SK-N-SH (cell line): ENCODE data around the gene DCX. TPM values are rescaled to one million over a fixed set of nuclear protein-coding genes. Genes with fewer than 3 reads are reported as not detected.

Source experiments
- CTCF ChIA-PET: fragments of 300-600, 350-600 bp; formaldehyde crosslinking; extraction: SDS; loops from one replicate; lab custom pipeline; 2021; lab: Yijun Ruan, JAX
- POLR2A ChIA-PET: fragments of 350-600 bp; sonication (Branson Sonifier 250); formaldehyde crosslinking; extraction: SDS; loops from one replicate; lab custom pipeline; 2020; ENCODE audit warnings: antibody characterized with exemption, inconsistent platforms; lab: Yijun Ruan, JAX
- DNase-seq: peaks from one replicate; pipeline ENCODE4 v3.0.0; 2012
- H2AFZ ChIP-seq: fragments of 200-600 bp; sonication (generic); 2 replicates; pipeline ENCODE4 v1.8.1; 2016; ENCODE audit warnings: antibody characterized with exemption, mild to moderate bottlenecking, low read depth
- H3F3A ChIP-seq: fragments of 200-600 bp; sonication (generic); replicated peaks from 2 replicates; pipeline ENCODE3; 2016; ENCODE audit warnings: antibody characterized with exemption, mild to moderate bottlenecking; ENCODE audit not compliant: insufficient read depth
- H3K27ac ChIP-seq, 2 experiments: fragments of 200-500 bp in 1 of 2; fragments of 200-600 bp in 1 of 2; sonication (Bioruptor generic) in 1 of 2; sonication (generic), shearing (Covaris generic) in 1 of 2; 2 replicates each; pipeline versions ENCODE4 v1.5.1 to v1.6.1; 2014 to 2016; ENCODE audit warnings: low read depth in 2 of 2, inconsistent platforms in 1 of 2, low read length in 1 of 2, mild to moderate bottlenecking in 1 of 2, mixed read lengths in 1 of 2
- H3K27me3 ChIP-seq: fragments of 200-600 bp; sonication (generic), shearing (Covaris generic); 2 replicates; pipeline ENCODE4 v1.6.1; 2016; ENCODE audit warnings: mixed run types; ENCODE audit not compliant: insufficient read depth
- H3K36me3 ChIP-seq, 2 experiments: fragments of 200-500 bp in 1 of 2; fragments of 200-600 bp in 1 of 2; sonication (Bioruptor generic) in 1 of 2; sonication (generic) in 1 of 2; replicated peaks in 1 of 2; 2 replicates each; pipeline versions ENCODE3 to v1.5.1; 2014 to 2016; ENCODE audit warnings: low read length in 1 of 2, mild to moderate bottlenecking in 1 of 2; ENCODE audit not compliant: insufficient read depth in 2 of 2, control insufficient read depth in 1 of 2
- H3K4me1 ChIP-seq, 2 experiments: fragments of 200-500 bp in 1 of 2; fragments of 200-600 bp in 1 of 2; sonication (Bioruptor generic) in 1 of 2; sonication (generic), shearing (Covaris generic) in 1 of 2; 2 replicates each; pipeline versions ENCODE4 v1.5.1 to v1.6.1; 2014 to 2016; ENCODE audit warnings: low read depth in 1 of 2, low read length in 1 of 2, mixed run types in 1 of 2; ENCODE audit not compliant: insufficient read depth in 2 of 2, control insufficient read depth in 1 of 2
- H3K4me2 ChIP-seq: fragments of 200-600 bp; sonication (generic), shearing (Covaris generic); 2 replicates; pipeline ENCODE4 v1.6.1; 2017; ENCODE audit warnings: mixed run types
- H3K4me3 ChIP-seq, 2 experiments: fragments of 200-500 bp in 1 of 2; fragments of 200-600 bp in 1 of 2; sonication (Bioruptor generic) in 1 of 2; sonication (generic), shearing (Covaris generic) in 1 of 2; 2 replicates each; pipeline versions ENCODE4 v1.5.1 to v1.8.1; 2014 to 2016; ENCODE audit warnings: low read depth in 2 of 2, inconsistent platforms in 1 of 2, low read length in 1 of 2, mild to moderate bottlenecking in 1 of 2, mixed read lengths in 1 of 2, moderate library complexity in 1 of 2
- H3K79me2 ChIP-seq: fragments of 200-600 bp; sonication (generic); 2 replicates; pipeline ENCODE4 v1.8.1; 2017; ENCODE audit warnings: mild to moderate bottlenecking; ENCODE audit not compliant: insufficient read depth
- H3K9ac ChIP-seq: fragments of 200-600 bp; sonication (generic); 2 replicates; pipeline ENCODE4 v1.6.1; 2017; ENCODE audit warnings: mixed run types
- H3K9me2 ChIP-seq: fragments of 200-600 bp; sonication (generic); 2 replicates; pipeline ENCODE4 v1.6.1; 2017; ENCODE audit warnings: mixed run types
- H3K9me3 ChIP-seq: fragments of 200-600 bp; sonication (generic); 2 replicates; pipeline ENCODE4 v1.6.1; 2017; ENCODE audit warnings: mixed run types, mild to moderate bottlenecking, moderate library complexity
- H4K20me1 ChIP-seq: fragments of 200-600 bp; sonication (generic); 2 replicates; pipeline ENCODE4 v1.6.1; 2017; ENCODE audit warnings: mild to moderate bottlenecking, mixed run types; ENCODE audit not compliant: insufficient read depth
- CHD2 ChIP-seq: fragments of 150-350 bp; IDR thresholded peaks from 2 replicates; pipeline ENCODE4 v1.6.1; 2018; ENCODE audit warnings: low read length; ENCODE audit not compliant: partially characterized antibody
- ELF1 ChIP-seq: IDR thresholded peaks from 2 replicates; pipeline ENCODE4 v1.4.0; 2012
- EZH2phosphoT487 ChIP-seq: fragments of 200-600 bp; sonication (generic); IDR thresholded peaks from 2 replicates; pipeline ENCODE4 v1.6.1; 2017; ENCODE audit warnings: low read depth, mixed run types, mild to moderate bottlenecking, antibody characterized with exemption, moderate library complexity, borderline replicate concordance
- FOSL2 ChIP-seq: IDR thresholded peaks from 2 replicates; pipeline ENCODE4 v1.4.0; 2012; ENCODE audit warnings: low read depth, mild to moderate bottlenecking, moderate library complexity, borderline replicate concordance
- FOXJ3 ChIP-seq: sonication (generic); formaldehyde crosslinking; IDR thresholded peaks from 2 replicates; pipeline ENCODE4 v1.5.1; 2020; ENCODE audit warnings: mild to moderate bottlenecking, missing genetic modification reagents
- FOXM1 ChIP-seq: IDR thresholded peaks from 2 replicates; pipeline ENCODE4 v1.4.0; 2012; ENCODE audit warnings: low read depth, mild to moderate bottlenecking
- GABPA ChIP-seq: IDR thresholded peaks from 2 replicates; pipeline ENCODE4 v1.4.0; 2012; ENCODE audit warnings: low read depth, mild to moderate bottlenecking
- JUND ChIP-seq: IDR thresholded peaks from 2 replicates; pipeline ENCODE4 v1.4.0; 2012
- MEF2A ChIP-seq: IDR thresholded peaks from 2 replicates; pipeline ENCODE4 v1.4.0; 2012; ENCODE audit warnings: low read depth, borderline replicate concordance
- MXI1 ChIP-seq: IDR thresholded peaks from 2 replicates; pipeline ENCODE4 v1.6.1; 2012; ENCODE audit warnings: mild to moderate bottlenecking, low read depth, low read length, improper control_type of control experiment
- NFIC ChIP-seq: IDR thresholded peaks from 2 replicates; pipeline ENCODE4 v1.4.0; 2012; ENCODE audit warnings: borderline replicate concordance
- NRF1 ChIP-seq: IDR thresholded peaks from 2 replicates; pipeline ENCODE4 v1.6.1; 2012; ENCODE audit warnings: low read depth, mild to moderate bottlenecking, low read length
- POLR2AphosphoS5 ChIP-seq: IDR thresholded peaks from 2 replicates; pipeline ENCODE4 v1.6.1; 2012; ENCODE audit warnings: low read depth, low read length
- RAD21 ChIP-seq: IDR thresholded peaks from 2 replicates; pipeline ENCODE4 v1.6.1; 2012; ENCODE audit warnings: mild to moderate bottlenecking, low read length
- RCOR1 ChIP-seq: fragments of 150-350 bp; IDR thresholded peaks from 2 replicates; pipeline ENCODE4 v1.6.1; 2017; ENCODE audit warnings: antibody characterized with exemption, low read length
- RFX5 ChIP-seq: IDR thresholded peaks from 2 replicates; pipeline ENCODE4 v1.6.1; 2012; ENCODE audit warnings: mild to moderate bottlenecking, improper control_type of control experiment, low read length
- RXRA ChIP-seq: IDR thresholded peaks from 2 replicates; pipeline ENCODE4 v1.4.0; 2012; ENCODE audit warnings: low read depth, mild to moderate bottlenecking, borderline replicate concordance
- SMC3 ChIP-seq: IDR thresholded peaks from 2 replicates; pipeline ENCODE4 v1.6.1; 2012; ENCODE audit warnings: low read depth, low read length, improper control_type of control experiment
- TCF12 ChIP-seq: IDR thresholded peaks from 2 replicates; pipeline ENCODE4 v1.4.0; 2012
- TEAD4 ChIP-seq: IDR thresholded peaks from 2 replicates; pipeline ENCODE4 v1.4.0; 2012; ENCODE audit warnings: mild to moderate bottlenecking, borderline replicate concordance; ENCODE audit not compliant: insufficient read depth
- YY1 ChIP-seq: IDR thresholded peaks from 2 replicates; pipeline ENCODE4 v1.4.0; 2012; ENCODE audit warnings: low read depth, mild to moderate bottlenecking
- WGBS: methylation state at CpG from one replicate; pipeline ENCODE4 v1.1.6; 2017; ENCODE audit warnings: low lambda C conversion rate; 5-methylcytosine and 5-hydroxymethylcytosine counted together
- polyA plus RNA-seq, 3 experiments: library from polyadenylated mRNA; depleted of rRNA; stranded (reverse); fragments of >200 nt; gene quantifications; 2 replicates each; pipeline ENCODE4 v1.2.3, GENCODE V29; 2012
- TF ChIP-seq, protein P1 (sequence below): IDR thresholded peaks from 2 replicates; pipeline ENCODE4 v1.4.0; 2012; ENCODE audit warnings: low read depth
- TF ChIP-seq, protein P2 (sequence below): fragments of 150-350 bp; IDR thresholded peaks from 2 replicates; pipeline ENCODE4 v1.6.1; 2016; ENCODE audit warnings: mild to moderate bottlenecking, low read depth, low read length
- TF ChIP-seq, protein P3 (sequence below): IDR thresholded peaks from 2 replicates; pipeline ENCODE4 v1.6.1; 2012; ENCODE audit warnings: mild to moderate bottlenecking, low read depth, low read length, moderate library complexity
- TF ChIP-seq, protein P4 (sequence below): fragments of 200-600 bp; sonication (generic); IDR thresholded peaks from 2 replicates; pipeline ENCODE4 v1.6.1; 2017; ENCODE audit warnings: antibody characterized with exemption, mild to moderate bottlenecking, moderate library complexity

The DCX gene
- polyA plus RNA-seq, 1 of the 3 experiments (the other 2 are of a cell fraction), result 0.26 TPM

DNA sequence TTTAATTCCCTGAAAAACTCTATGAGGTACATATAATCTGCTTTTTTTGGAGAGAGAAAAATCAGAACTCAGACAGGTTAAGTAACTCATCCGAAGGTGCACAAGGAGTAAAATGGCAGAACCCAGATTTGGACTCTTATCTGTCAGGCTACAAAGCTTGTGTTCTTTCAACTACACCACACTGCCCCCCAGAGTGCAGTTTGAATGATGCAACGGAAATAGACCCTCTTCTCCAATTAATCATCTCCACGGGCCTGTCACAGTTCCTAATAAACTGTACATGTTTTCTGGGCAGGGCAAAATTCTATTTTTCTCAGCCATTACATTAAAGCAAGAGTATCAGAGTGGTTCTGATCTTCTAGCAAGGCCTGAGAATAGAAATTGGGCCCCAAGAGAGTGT, 35.3 kb upstream of the DCX start (continued):
- no peak for TF ChIP-seq GABPA
- TF ChIP-seq, protein P1, sequence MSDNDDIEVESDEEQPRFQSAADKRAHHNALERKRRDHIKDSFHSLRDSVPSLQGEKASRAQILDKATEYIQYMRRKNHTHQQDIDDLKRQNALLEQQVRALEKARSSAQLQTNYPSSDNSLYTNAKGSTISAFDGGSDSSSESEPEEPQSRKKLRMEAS, result no peak
- TF ChIP-seq RXRA, result no peak
- TF ChIP-seq TCF12, result no peak
- TF ChIP-seq RCOR1, result no peak
- TF ChIP-seq POLR2AphosphoS5, result no peak
- no peak for TF ChIP-seq ELF1
- TF ChIP-seq JUND, result no peak
- TF ChIP-seq SMC3, result peak; percentile 31; the same call in 1 of the 2 replicates
- peak; percentile 70 for TF ChIP-seq RAD21
- TF ChIP-seq, protein P2, sequence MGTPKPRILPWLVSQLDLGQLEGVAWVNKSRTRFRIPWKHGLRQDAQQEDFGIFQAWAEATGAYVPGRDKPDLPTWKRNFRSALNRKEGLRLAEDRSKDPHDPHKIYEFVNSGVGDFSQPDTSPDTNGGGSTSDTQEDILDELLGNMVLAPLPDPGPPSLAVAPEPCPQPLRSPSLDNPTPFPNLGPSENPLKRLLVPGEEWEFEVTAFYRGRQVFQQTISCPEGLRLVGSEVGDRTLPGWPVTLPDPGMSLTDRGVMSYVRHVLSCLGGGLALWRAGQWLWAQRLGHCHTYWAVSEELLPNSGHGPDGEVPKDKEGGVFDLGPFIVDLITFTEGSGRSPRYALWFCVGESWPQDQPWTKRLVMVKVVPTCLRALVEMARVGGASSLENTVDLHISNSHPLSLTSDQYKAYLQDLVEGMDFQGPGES, result no peak
- TF ChIP-seq FOSL2, result no peak
- TF ChIP-seq, protein P3, sequence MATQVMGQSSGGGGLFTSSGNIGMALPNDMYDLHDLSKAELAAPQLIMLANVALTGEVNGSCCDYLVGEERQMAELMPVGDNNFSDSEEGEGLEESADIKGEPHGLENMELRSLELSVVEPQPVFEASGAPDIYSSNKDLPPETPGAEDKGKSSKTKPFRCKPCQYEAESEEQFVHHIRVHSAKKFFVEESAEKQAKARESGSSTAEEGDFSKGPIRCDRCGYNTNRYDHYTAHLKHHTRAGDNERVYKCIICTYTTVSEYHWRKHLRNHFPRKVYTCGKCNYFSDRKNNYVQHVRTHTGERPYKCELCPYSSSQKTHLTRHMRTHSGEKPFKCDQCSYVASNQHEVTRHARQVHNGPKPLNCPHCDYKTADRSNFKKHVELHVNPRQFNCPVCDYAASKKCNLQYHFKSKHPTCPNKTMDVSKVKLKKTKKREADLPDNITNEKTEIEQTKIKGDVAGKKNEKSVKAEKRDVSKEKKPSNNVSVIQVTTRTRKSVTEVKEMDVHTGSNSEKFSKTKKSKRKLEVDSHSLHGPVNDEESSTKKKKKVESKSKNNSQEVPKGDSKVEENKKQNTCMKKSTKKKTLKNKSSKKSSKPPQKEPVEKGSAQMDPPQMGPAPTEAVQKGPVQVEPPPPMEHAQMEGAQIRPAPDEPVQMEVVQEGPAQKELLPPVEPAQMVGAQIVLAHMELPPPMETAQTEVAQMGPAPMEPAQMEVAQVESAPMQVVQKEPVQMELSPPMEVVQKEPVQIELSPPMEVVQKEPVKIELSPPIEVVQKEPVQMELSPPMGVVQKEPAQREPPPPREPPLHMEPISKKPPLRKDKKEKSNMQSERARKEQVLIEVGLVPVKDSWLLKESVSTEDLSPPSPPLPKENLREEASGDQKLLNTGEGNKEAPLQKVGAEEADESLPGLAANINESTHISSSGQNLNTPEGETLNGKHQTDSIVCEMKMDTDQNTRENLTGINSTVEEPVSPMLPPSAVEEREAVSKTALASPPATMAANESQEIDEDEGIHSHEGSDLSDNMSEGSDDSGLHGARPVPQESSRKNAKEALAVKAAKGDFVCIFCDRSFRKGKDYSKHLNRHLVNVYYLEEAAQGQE, result no peak
- TF ChIP-seq MXI1, result no peak
- TF ChIP-seq MEF2A, result no peak
- TF ChIP-seq RFX5, result no peak
- TF ChIP-seq FOXM1, result no peak
- TF ChIP-seq TEAD4, result no peak

DNA sequence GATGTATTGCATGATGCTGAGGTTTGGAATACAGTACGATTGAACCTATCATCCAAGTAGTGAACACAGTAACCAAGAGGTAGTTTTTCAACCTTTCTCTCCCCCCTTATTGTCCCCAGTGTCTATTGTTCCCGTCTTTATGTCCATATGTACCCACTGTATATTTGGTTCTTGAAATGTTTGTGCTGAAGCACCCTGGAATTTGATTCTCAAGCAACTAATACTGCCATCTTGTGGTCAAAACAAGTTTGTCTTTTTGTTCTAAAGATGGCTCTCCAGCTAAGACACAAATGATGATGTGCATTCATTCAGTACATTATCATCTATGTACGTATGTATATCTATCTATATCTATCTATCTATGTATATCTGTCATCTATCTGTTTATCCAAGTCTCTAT, 33.5 kb upstream of the DCX start:
- 4% methylated on average over 3 of the region's 3 CpGs for WGBS
- H3K27ac ChIP-seq, result no peak overlapping the region
- CTCF ChIA-PET, result interaction anchor here (0.6 to 4.8 kb wide), 24 partner anchors 8 to 347 kb away, joined by 3 to 45 read pairs (median 5); partner anchors contain the start of genes ALG13, CAPN6 and DCX
- POLR2A ChIA-PET, result interaction anchor here (1.6 kb wide), 1 partner anchor 236 kb away, joined by 4 read pairs; the partner anchor contains the start of gene ALG13
- no peak overlapping the region for H3K4me2 ChIP-seq
- peak; percentile 16 for DNase-seq
- H3K9me2 ChIP-seq, result no peaks in the 10 kb centered on the region
- TF ChIP-seq ELF1 (no peak), SMC3 (peak; percentile 48), YY1 (no peak), NRF1 (no peak), RAD21 (peak; percentile 81), NFIC (no peak), EZH2phosphoT487 (no peak), CHD2 (no peak), FOXJ3 (CRISPR knock-in tag) (no peak), RFX5 (peak; percentile 35; the same call in 1 of the 2 replicates)
- TF ChIP-seq, protein P4, sequence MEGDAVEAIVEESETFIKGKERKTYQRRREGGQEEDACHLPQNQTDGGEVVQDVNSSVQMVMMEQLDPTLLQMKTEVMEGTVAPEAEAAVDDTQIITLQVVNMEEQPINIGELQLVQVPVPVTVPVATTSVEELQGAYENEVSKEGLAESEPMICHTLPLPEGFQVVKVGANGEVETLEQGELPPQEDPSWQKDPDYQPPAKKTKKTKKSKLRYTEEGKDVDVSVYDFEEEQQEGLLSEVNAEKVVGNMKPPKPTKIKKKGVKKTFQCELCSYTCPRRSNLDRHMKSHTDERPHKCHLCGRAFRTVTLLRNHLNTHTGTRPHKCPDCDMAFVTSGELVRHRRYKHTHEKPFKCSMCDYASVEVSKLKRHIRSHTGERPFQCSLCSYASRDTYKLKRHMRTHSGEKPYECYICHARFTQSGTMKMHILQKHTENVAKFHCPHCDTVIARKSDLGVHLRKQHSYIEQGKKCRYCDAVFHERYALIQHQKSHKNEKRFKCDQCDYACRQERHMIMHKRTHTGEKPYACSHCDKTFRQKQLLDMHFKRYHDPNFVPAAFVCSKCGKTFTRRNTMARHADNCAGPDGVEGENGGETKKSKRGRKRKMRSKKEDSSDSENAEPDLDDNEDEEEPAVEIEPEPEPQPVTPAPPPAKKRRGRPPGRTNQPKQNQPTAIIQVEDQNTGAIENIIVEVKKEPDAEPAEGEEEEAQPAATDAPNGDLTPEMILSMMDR, result peak; percentile 76
- H3K9me3 ChIP-seq, result no peaks in the 10 kb centered on the region
- H3K4me1 ChIP-seq, result no peaks in the 10 kb centered on the region
- H3K4me3 ChIP-seq, result no peak overlapping the region
- no peak overlapping the region for H2AFZ ChIP-seq
- H3F3A ChIP-seq, result no peaks in the 10 kb centered on the region
- no peaks in the 10 kb centered on the region for H3K36me3 ChIP-seq
- no peaks in the 10 kb centered on the region; the same call in 1 of the 2 replicates for H3K27me3 ChIP-seq
- no peaks in the 10 kb centered on the region for H4K20me1 ChIP-seq
- no peaks in the 10 kb centered on the region for H3K79me2 ChIP-seq
- H3K9ac ChIP-seq, result no peak overlapping the region
